IPS-20b (cell line): ENCODE measurements around the gene C2CD5.

Experiments
- H3K27ac ChIP-seq: one replicate; pipeline ENCODE4 v1.5.1; 2013; ENCODE audit warnings: low read length
- H3K27me3 ChIP-seq: 2 replicates; pipeline ENCODE4 v1.6.1; 2013; ENCODE audit warnings: mild to moderate bottlenecking, low read length, inconsistent platforms; ENCODE audit not compliant: insufficient read depth
- H3K36me3 ChIP-seq: 2 replicates; pipeline ENCODE4 v1.6.1; 2013; ENCODE audit warnings: low read depth, mild to moderate bottlenecking, inconsistent platforms, low read length, moderate library complexity; ENCODE audit not compliant: insufficient read depth
- H3K4me1 ChIP-seq: 2 replicates; pipeline ENCODE4 v1.6.1; 2013; ENCODE audit warnings: mild to moderate bottlenecking, control low read depth, inconsistent platforms, low read length, moderate library complexity; ENCODE audit not compliant: insufficient read depth
- H3K4me3 ChIP-seq: 2 replicates; pipeline ENCODE4 v1.5.1; 2013; ENCODE audit warnings: mild to moderate bottlenecking, low read length, inconsistent platforms
- H3K9ac ChIP-seq: 2 replicates; pipeline ENCODE4 v1.6.1; 2013; ENCODE audit warnings: low read depth, mild to moderate bottlenecking, inconsistent platforms, low read length, moderate library complexity
- H3K9me3 ChIP-seq: 2 replicates; pipeline ENCODE4 v1.6.1; 2013; ENCODE audit warnings: mild to moderate bottlenecking, low read depth, low read length, inconsistent platforms; ENCODE audit not compliant: insufficient read depth

Gene C2CD5

DNA sequence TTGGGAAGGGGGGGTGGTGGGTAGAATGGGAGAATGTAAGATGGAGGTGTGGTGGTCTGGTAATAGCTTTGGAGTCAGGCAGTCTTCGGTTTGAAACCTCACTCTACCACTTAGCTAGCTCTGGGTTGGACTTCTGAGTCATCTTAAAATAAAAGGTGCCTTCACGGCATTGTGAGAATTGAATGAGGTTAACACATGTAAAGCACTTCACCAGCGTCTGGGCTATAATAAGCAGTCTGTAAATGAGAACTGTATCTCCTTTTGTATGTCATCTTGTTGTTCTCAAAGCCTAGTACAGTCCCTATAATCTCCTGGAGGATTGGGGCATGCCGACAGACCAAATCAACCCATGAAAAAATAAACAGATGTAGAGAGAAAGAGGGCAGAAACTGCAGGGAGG, 11.2 kb downstream of the C2CD5 start:
- Histone ChIP-seq H3K36me3 (peaks cover 37% of the 10 kb centered on the region), H3K4me1 (peaks cover 7% of the 10 kb centered on the region; the same call in 1 of the 2 replicates), H3K27ac (no peak overlapping the region), H3K9ac (no peak overlapping the region), H3K9me3 (no peaks in the 10 kb centered on the region), H3K4me3 (no peak overlapping the region), H3K27me3 (no peaks in the 10 kb centered on the region)

DNA sequence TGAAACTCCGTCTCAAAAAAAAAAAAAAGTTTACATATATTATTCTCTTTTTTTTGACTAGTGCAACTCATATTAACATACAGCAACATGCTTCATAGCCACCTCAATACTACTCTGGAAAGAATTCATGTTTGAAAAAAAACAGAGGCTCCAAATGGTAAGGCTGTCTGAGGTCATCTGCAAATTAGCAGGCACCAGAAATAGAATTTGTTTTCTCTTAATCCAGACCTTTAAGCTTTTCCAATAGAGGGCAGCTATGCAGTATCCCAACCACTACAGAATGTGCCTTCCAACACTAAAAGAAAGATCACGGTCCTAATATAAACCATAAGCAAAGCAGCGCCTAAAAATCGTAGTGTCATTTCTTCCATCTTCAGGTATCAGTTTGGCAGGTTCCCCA, 12.0 kb downstream of the C2CD5 start:
- peaks cover 42% of the 10 kb centered on the region for H3K36me3 ChIP-seq
- no peak overlapping the region for H3K27ac ChIP-seq
- H3K27me3 ChIP-seq, result no peaks in the 10 kb centered on the region
- no peak overlapping the region for H3K9ac ChIP-seq
- no peaks in the 10 kb centered on the region for H3K9me3 ChIP-seq
- no peak overlapping the region for H3K4me3 ChIP-seq
- peaks cover 7% of the 10 kb centered on the region; the same call in 1 of the 2 replicates for H3K4me1 ChIP-seq

DNA sequence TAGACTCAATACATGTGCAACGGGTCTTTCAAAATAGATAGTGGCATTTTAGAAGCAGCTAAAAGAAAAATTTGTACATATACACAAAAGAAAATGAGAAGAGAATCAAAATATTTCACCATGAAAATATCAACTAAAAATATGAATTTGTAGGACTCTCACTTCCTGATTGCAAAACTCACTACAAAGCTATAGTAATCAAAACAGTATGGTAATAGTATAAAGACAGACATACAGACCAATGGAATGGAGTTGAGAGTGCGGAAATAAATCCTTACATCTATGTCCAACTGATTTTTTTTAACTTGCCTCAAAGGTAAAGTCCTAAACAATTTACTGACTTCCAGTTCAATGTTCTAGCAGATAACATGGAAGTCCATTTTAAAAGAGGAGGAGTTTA, 13.1 kb downstream of the C2CD5 start:
- Histone ChIP-seq H3K27me3 (no peaks in the 10 kb centered on the region), H3K36me3 (peaks cover 49% of the 10 kb centered on the region), H3K4me3 (no peak overlapping the region), H3K27ac (no peak overlapping the region), H3K9ac (no peak overlapping the region), H3K9me3 (no peaks in the 10 kb centered on the region), H3K4me1 (peaks cover 7% of the 10 kb centered on the region; the same call in 1 of the 2 replicates)

DNA sequence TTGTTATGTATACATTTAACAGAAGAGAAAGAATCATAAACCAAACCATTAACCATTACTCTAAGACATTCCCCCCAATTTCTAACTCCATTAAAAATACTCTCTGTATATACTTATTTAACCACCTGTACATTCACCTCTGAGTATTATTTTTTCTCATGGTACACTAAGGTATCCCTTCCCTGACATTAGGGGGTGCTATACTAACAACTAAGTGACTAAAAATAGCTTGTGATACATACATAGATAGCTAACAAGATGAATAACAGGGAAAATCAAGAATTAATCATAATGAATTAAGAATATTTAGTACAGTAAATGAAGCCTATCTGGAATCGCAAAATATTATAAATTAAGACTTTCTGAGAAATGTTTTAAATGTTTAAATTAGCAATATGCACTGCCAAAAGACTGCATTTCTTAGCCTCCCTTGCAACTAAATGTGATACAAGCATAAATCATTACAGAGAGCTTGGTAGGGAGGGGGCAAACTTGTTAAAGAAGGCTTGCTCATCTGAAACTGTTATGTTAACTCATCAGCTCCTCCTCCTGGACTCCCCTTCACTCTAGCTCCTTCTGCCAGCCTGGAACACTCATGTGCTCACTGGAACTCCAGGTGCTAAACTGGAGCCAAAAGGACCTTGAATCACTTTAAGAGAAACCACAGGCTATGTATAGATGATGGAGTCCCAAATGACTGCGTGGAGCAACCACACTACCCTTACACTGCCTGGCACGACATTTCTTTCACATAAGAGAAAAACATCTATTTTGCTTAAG, 14.9 kb downstream of the C2CD5 start:
- Histone ChIP-seq H3K9ac (no peak overlapping the region), H3K4me1 (no peaks in the 10 kb centered on the region), H3K27me3 (no peaks in the 10 kb centered on the region), H3K36me3 (peaks cover 64% of the 10 kb centered on the region), H3K27ac (no peak overlapping the region), H3K9me3 (no peaks in the 10 kb centered on the region), H3K4me3 (no peak overlapping the region)

DNA sequence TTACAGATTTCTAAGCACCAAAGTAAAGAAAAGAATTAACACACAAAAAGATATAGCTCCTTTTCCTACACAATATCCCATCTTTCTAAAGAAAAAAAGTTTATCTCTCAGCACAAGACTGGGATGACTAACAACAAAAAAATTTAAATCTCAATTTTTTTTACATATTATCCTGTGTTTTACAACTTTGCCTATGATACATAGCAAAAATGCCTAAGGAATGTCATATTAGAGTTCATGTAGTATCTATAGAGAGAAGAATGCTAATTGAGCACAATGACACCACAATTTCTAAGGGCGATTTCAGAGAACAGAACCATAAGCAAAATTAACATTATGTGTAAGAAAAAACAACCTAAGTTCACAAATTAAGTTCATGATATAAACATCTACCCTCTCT, 16.3 kb downstream of the C2CD5 start:
- Histone ChIP-seq H3K36me3 (peaks cover 67% of the 10 kb centered on the region), H3K9ac (no peak overlapping the region), H3K9me3 (no peaks in the 10 kb centered on the region), H3K4me3 (no peak overlapping the region), H3K27ac (no peak overlapping the region), H3K4me1 (no peaks in the 10 kb centered on the region), H3K27me3 (no peaks in the 10 kb centered on the region)

DNA sequence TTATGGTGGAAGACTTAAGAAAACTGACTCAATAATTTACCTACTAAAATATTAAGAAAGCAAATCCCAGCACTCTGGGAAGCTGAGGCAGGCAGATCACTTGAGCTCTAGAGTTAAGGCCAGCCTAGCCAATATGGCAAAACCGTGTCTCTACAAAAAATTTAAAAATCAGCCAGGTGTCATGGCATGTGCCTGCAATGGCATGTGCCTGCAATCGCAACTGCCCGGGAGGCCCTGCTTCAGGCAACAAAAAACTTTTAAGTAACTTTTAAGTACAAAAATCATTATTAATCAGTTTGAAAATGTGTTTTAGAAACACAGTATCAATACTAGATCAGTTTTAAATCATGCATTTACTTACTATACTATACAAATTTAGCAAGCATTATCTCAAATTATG, 17.5 kb downstream of the C2CD5 start:
- Histone ChIP-seq H3K27me3 (no peaks in the 10 kb centered on the region), H3K4me1 (no peaks in the 10 kb centered on the region), H3K9me3 (no peaks in the 10 kb centered on the region), H3K4me3 (no peak overlapping the region), H3K27ac (no peak overlapping the region), H3K9ac (no peak overlapping the region), H3K36me3 (peaks cover 67% of the 10 kb centered on the region)

DNA sequence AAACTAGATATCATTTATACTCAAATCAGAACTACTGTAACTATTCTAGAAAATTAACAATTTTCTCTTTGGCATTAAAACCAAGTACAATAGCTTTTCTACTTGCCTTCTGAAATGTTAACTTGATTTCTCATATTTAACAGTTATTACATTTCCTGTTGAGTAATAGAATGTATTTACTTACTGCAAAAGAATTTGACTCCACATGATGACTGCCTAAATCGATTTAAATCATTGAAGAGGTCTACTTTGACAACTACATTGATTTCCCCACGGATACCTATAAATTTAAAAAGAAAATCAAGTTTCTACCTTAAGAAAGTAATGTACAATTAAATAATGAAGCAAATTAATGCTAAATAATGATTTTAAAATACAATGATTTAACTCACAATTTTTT, 18.9 kb downstream of the C2CD5 start:
- Histone ChIP-seq H3K9ac (no peak overlapping the region), H3K9me3 (no peaks in the 10 kb centered on the region), H3K27ac (no peak overlapping the region), H3K36me3 (peaks cover 67% of the 10 kb centered on the region), H3K4me3 (no peak overlapping the region), H3K27me3 (no peaks in the 10 kb centered on the region), H3K4me1 (no peaks in the 10 kb centered on the region)

DNA sequence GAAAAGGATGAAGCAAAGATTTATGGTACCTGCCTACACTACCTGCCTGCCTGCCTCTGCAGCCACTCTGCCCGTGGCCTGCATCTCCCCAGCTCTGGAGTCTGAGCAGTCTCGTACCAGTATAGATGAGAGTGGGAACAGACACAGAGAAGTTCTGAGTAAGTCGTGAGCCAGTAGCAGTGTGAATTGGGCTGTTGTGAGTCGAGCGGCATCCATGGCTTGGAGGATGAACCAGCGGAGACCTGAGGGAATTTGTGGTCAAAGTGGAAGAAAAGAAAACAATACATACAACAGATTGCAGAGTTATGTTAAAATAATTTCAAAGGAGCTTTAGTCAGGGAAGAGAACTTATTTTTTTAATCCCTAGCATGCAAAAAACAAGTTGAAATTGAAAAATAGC, 25.3 kb downstream of the C2CD5 start:
- peaks cover 53% of the 10 kb centered on the region for H3K36me3 ChIP-seq
- no peaks in the 10 kb centered on the region for H3K4me1 ChIP-seq
- no peak overlapping the region for H3K4me3 ChIP-seq
- H3K9ac ChIP-seq, result no peak overlapping the region
- H3K27me3 ChIP-seq, result no peaks in the 10 kb centered on the region
- no peaks in the 10 kb centered on the region for H3K9me3 ChIP-seq
- H3K27ac ChIP-seq, result no peak overlapping the region

DNA sequence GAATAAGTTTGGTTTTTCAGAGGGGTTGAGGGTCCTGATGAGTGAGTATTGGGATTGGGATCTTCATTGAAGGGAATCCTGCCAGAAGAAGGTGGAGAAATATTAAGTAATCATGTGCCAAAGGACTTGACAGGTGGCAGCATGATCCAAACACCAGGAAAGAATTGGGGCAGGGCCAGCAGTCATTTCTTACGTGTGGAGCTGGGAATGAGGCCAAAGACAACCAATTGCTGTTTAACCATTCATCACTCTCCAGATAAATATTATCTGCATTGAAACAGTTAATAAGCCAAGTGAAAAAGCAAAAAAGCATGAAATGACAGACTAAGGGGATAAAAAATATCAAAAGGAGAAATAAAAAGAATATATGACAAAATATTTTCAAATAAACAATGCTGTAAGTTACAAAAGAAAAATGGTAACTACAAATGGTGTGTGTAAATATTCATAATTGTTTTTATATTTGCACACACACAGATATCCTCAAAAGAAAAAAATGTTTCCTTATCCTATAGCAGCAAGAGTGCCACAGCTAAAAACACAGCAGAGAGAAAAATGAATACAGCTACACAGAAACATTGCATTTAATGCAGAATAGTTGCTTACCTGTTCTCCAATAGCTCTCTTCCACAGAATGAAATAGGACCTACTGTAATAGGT, 26.2 kb downstream of the C2CD5 start:
- H3K4me1 ChIP-seq, result no peaks in the 10 kb centered on the region
- no peak overlapping the region for H3K27ac ChIP-seq
- peaks cover 51% of the 10 kb centered on the region for H3K36me3 ChIP-seq
- no peaks in the 10 kb centered on the region for H3K27me3 ChIP-seq
- no peak overlapping the region for H3K4me3 ChIP-seq
- H3K9ac ChIP-seq, result no peak overlapping the region
- H3K9me3 ChIP-seq, result no peaks in the 10 kb centered on the region

DNA sequence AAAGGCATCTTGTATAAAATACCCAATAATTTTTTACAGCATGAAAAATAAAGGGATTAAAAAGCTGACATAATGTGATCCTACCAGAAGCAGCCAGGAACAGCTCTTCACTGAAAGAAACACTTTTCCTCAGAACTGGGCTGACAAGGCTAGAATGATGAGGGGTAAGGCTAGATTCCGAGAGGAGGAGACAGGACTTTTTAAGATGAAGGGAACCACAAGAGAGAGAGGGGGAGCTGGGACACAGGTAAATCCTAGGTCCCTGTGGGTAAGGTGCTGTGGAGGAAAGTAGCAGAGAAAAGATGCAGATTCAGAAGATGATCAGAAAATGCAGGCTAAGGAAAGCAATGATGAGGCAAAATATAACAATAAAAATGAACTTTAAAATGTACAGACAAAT, 29.5 kb downstream of the C2CD5 start:
- no peaks in the 10 kb centered on the region for H3K27me3 ChIP-seq
- no peak overlapping the region for H3K4me3 ChIP-seq
- no peaks in the 10 kb centered on the region for H3K4me1 ChIP-seq
- peaks cover 36% of the 10 kb centered on the region for H3K36me3 ChIP-seq
- no peaks in the 10 kb centered on the region for H3K9me3 ChIP-seq
- no peak overlapping the region for H3K27ac ChIP-seq
- H3K9ac ChIP-seq, result no peak overlapping the region

DNA sequence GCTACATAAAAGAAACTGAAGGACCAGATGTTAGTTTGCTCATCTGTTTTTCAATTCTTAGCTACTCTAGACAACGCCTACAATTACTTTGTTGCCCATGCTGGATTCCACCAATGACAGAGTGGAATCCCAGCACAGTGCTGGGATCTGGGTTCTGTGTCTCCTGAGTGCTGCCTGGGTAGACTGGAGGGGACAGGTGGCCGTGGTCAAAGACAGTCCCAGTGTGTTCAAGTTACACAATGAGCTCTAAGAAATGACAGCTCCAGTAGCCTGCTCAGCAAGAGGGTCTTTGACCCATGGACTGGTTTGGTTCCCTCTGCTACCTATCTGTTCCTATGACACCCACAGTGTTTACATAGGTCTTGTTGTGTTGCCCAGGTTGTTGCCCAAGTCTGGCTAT, 38.5 kb downstream of the C2CD5 start:
- no peak overlapping the region for H3K4me3 ChIP-seq
- no peak overlapping the region for H3K27ac ChIP-seq
- peaks cover 30% of the 10 kb centered on the region for H3K36me3 ChIP-seq
- H3K27me3 ChIP-seq, result no peaks in the 10 kb centered on the region
- H3K4me1 ChIP-seq, result no peaks in the 10 kb centered on the region
- H3K9me3 ChIP-seq, result no peaks in the 10 kb centered on the region
- no peak overlapping the region for H3K9ac ChIP-seq

DNA sequence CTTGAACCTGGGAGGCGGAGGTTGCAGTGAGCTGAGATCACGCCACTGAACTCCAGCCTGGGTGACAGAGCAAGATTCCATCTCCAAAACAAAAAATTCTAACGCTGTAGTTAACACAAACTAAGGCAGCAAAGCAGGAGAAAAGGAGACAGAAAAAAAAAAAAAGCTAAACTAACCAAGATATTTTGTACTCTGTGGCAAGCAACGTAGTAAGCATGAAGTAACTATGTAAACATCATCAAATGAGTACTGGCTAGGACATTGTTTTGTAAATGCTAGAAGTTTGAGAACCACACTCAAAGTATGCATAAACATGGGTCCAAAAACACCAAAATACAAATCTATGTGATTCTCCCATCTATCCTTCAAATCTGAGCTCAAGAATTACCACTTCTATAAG, 44.2 kb downstream of the C2CD5 start:
- Histone ChIP-seq H3K27me3 (no peaks in the 10 kb centered on the region), H3K27ac (no peak overlapping the region), H3K4me1 (0 out of 2 replicates have a peak, but pooled peaks cover 4% of the 10 kb centered on the region), H3K9ac (no peak overlapping the region), H3K4me3 (no peak overlapping the region), H3K36me3 (peaks cover 13% of the 10 kb centered on the region), H3K9me3 (no peaks in the 10 kb centered on the region)
